ENCODE data around the gene PRRG2. TPM values are rescaled to one million over a fixed set of nuclear protein-coding genes. Genes with fewer than 3 reads are reported as not detected.
"Not testable (repeated sequence)": the region's sequence is repeated elsewhere in the genome, so short reads cannot be mapped to it uniquely, and the experiment has no call there.

Gene PRRG2
- total RNA-seq, 4 donors from 2014 or later = 0.17 to 2.5 (median 1.6) TPM; not detected in 1

DNA sequence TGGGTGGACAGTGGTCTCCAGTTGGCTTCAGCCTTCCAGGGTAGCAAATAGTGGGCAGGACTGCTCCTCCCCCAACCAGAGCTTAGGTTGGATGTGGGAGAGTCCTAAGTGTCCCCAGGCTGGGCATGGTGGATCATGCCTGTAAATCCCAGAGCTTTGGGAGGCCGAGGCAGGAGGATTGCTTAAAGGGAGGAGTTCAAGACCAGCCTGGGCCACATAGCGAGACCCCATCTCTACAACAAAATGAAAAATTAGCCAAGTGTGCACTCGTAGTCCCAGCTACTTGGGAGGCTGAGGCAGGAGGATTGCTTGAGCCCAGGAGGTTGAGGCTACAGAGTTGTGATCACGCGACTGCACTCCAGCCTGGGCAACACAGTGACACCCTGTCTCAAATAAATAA lies 51.5 kb downstream of the PRRG2 start:
- Histone ChIP-seq H3K27me3 (no peaks in the 10 kb centered on the region), H3K4me3 (no peak overlapping the region), H3K36me3 (peaks cover 4 to 32% (median 24%) of the 10 kb centered on the region in 4 donors), H3K4me1 (peaks cover 36 to 54% (median 50%) of the 10 kb centered on the region in 4 donors), H3K27ac (replicated peaks in 1 of 4) (no peak overlapping the region), H3K9me3 (no peaks in the 10 kb centered on the region)
- intact Hi-C loops (cut with DNase I) = no loop called here
- 92% methylated on average over 4 of the region's 5 CpGs for WGBS
- no peak for DNase-seq (ENCODE audit: extremely low spot score)
- no peak for TF ChIP-seq CTCF (IDR thresholded peaks at IDR 0.05)
- no peak for TF ChIP-seq POLR2AphosphoS5 (IDR thresholded peaks at IDR 0.05)
- TF ChIP-seq POLR2A (IDR thresholded peaks at IDR 0.05; ENCODE audit: low read depth) = no peak
- TF ChIP-seq EP300 (IDR thresholded peaks at IDR 0.05) = no peak

DNA sequence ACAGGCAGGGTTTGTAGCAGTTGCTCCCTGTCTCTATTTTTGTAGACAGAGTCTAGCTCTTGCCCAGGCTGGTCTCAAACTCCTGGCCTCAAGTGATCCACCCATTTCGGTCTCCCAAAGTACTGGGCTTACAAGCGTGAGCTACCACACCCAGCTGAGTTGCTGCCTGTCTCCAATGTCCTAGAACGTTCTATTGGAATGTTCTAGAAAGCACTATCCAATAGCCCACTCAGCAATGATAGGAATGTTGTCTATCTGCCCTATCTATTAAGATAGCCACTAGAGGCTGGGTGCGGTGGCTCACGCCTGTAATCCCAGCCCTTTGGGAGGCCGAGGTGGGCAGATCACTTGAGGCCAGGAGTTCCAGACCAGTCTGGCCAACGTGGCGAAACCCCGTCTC lies 52.2 kb downstream of the PRRG2 start:
- H3K27me3 ChIP-seq; DNase-seq (ENCODE audit: extremely low spot score); intact Hi-C loops (cut with DNase I); H3K27ac ChIP-seq (replicated peaks in 1 of 4); H3K4me3 ChIP-seq; H3K9me3 ChIP-seq: not testable (repeated sequence)
- peak in 1 of 2 donors; percentile 16 for TF ChIP-seq POLR2AphosphoS5 (IDR thresholded peaks at IDR 0.05)
- H3K4me1 ChIP-seq = peaks cover 39 to 61% (median 57%) of the 10 kb centered on the region in 4 donors
- H3K36me3 ChIP-seq = peaks cover 4 to 32% (median 24%) of the 10 kb centered on the region in 4 donors
- whole genome bisulfite sequencing = 80% methylated on average over 9 of the region's 9 CpGs

DNA sequence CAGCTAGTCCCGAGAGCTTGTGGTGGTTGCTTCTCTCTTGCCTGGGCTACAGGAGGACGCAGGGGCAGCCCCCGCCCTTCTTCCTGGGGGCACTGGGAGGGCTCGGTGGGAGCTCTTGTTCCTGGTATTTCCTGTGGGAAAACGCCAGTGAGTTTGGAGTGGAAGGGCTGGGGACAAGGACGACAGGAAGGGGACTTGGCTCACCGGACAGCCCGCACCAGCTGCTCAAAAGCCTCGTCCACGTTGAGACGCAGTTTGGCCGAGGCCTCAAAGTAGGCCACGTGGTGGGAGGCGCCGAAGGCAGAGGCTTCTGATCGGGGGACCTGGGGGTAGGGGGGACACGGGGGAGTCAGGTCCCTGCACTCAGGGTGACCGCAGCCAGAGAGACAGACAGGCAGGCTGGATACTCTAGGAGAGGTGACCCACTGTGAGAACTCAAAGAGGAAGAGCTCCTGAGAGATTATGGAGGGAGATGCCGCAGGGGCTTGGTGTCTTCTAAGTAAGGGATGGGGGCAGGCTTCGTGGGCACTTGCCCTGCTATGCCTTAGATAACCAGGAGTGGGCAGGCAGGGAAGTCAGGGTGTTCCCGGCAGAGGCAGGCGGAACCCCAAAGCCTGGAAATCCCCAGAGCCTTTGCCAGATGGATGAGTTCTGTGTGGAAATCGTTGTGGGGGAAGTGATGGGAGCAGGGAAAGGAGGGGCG lies 54.6 kb downstream of the PRRG2 start:
- WGBS = 58% methylated on average over 23 of the region's 24 CpGs
- Histone ChIP-seq H3K27ac (replicated peaks in 1 of 4) (peak overlapping the region; percentile 21 to 65 (median 34)), H3K4me1 (peaks cover 49 to 60% (median 56%) of the 10 kb centered on the region in 4 donors), H3K4me3 (no peak overlapping the region), H3K9me3 (no peaks in the 10 kb centered on the region), H3K27me3 (no peaks in the 10 kb centered on the region), H3K36me3 (peaks cover 4 to 27% (median 24%) of the 10 kb centered on the region in 4 donors)
- intact Hi-C loops (cut with DNase I) = no loop called here
- TF ChIP-seq POLR2A (IDR thresholded peaks at IDR 0.05; ENCODE audit: low read depth) (no peak), CTCF (IDR thresholded peaks at IDR 0.05) (no peak), POLR2AphosphoS5 (IDR thresholded peaks at IDR 0.05) (no peak)
- no peak for DNase-seq (ENCODE audit: extremely low spot score)

DNA sequence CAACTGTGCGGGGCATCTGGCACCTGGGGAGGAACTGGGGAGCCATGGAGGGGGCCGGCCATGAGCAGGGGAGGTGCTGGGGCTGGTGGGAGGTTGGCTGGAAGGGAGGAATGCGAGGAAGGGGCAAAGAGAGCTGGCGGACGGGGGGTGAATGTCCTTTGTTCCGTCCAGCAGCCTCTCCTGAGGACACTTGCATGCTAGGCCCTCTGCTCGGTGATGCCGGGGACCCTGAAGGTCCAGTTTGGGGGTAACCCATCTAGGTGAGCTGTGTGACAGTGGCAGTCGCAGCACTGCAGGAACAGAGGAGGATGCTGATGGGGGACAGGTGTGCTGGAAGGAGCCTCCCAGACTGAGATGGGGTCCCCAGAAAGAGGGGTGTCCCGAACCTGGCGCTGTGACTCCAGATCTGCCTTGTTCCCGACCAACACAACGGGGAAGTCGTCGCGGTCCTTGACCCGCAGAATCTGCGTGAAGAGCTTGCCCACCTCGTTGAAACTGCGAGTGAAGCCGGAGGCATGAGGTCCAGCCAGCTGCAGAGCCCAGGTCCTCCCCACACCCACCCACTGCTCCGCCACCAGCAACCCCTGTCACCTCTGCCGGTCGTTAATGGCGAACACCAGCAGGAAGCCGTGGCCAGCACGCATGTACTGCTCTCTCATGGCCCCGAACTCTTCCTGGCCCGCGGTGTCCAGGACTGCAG lies 55.3 kb downstream of the PRRG2 start:
- intact Hi-C loops (cut with DNase I) = no loop called here
- Histone ChIP-seq H3K4me3 (no peak overlapping the region), H3K4me1 (peaks cover 44 to 60% (median 56%) of the 10 kb centered on the region in 4 donors), H3K9me3 (no peaks in the 10 kb centered on the region), H3K36me3 (peaks cover 4 to 27% (median 24%) of the 10 kb centered on the region in 4 donors), H3K27ac (replicated peaks in 1 of 4) (peak overlapping the region; percentile 21 to 65 (median 34)), H3K27me3 (no peaks in the 10 kb centered on the region)
- WGBS = 74% methylated on average over 28 of the region's 30 CpGs
- DNase-seq (ENCODE audit: extremely low spot score) = no peak
- no peak for TF ChIP-seq CTCF (IDR thresholded peaks at IDR 0.05)
- no peak for TF ChIP-seq POLR2A (IDR thresholded peaks at IDR 0.05; ENCODE audit: low read depth)
- no peak for TF ChIP-seq EP300 (IDR thresholded peaks at IDR 0.05)
- no peak for TF ChIP-seq POLR2AphosphoS5 (IDR thresholded peaks at IDR 0.05)

Measured in esophagus muscularis mucosa (tissue), 4 donors.